ENCODE results near the gene TSC22D1. TPM values are rescaled to one million over a fixed set of nuclear protein-coding genes. Genes with fewer than 3 reads are reported as not detected.

The TSC22D1 gene
- total and polyA plus RNA-seq, 4 donors: 21.0 to 43.5 (median 37.0) TPM

DNA sequence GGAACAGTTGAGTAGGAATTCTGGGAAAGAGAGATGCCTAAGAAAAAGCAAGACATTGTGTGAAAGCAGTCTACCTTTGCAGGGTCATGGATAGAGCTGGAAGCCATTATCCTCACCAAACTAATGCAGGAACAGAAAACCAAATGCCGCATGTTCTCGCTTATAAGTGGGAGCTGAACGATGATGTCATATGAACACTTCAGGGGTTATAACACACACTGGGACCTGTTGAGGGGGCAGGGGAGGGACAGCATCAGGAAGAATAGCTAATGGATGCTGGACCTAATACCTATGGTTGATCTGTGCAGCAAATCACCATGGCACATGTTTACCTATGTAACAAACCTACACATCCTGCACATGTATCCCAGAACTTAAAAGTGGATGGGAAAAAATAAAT is 69.9 kb downstream of the TSC22D1 start:
- no peaks in the 10 kb centered on the region for H3K9me3 ChIP-seq (ENCODE audit: control insufficient read depth in 4 of 4, low read length in 3 of 4)
- DNase-seq (ENCODE audit: low spot score): no peak
- TF ChIP-seq FOXA2 (IDR thresholded peaks at IDR 0.05) (no peak), HNF4A (conservative IDR thresholded peaks at IDR 0.05) (no peak), HNF4G (IDR thresholded peaks at IDR 0.05) (no peak), JUND (IDR thresholded peaks at IDR 0.05) (no peak), FOXA1 (IDR thresholded peaks at IDR 0.05) (no peak)
- TF ChIP-seq, protein P1, sequence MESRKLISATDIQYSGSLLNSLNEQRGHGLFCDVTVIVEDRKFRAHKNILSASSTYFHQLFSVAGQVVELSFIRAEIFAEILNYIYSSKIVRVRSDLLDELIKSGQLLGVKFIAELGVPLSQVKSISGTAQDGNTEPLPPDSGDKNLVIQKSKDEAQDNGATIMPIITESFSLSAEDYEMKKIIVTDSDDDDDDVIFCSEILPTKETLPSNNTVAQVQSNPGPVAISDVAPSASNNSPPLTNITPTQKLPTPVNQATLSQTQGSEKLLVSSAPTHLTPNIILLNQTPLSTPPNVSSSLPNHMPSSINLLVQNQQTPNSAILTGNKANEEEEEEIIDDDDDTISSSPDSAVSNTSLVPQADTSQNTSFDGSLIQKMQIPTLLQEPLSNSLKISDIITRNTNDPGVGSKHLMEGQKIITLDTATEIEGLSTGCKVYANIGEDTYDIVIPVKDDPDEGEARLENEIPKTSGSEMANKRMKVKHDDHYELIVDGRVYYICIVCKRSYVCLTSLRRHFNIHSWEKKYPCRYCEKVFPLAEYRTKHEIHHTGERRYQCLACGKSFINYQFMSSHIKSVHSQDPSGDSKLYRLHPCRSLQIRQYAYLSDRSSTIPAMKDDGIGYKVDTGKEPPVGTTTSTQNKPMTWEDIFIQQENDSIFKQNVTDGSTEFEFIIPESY (IDR thresholded peaks at IDR 0.05): no peak
- TF ChIP-seq, protein P2, sequence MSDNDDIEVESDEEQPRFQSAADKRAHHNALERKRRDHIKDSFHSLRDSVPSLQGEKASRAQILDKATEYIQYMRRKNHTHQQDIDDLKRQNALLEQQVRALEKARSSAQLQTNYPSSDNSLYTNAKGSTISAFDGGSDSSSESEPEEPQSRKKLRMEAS (IDR thresholded peaks at IDR 0.05): no peak
- no peak overlapping the region for H3K27ac ChIP-seq (ENCODE audit: low read depth in 1 of 2, low read length in 2 of 2)
- H3K36me3 ChIP-seq (ENCODE audit: control insufficient read depth in 4 of 4, insufficient read depth in 3 of 4, low read depth in 1 of 4, low read length in 3 of 4): no peaks in the 10 kb centered on the region
- H3K4me3 ChIP-seq (ENCODE audit: low read depth in 1 of 3, low read length in 3 of 3): no peak overlapping the region
- WGBS: 96% methylated on average over 3 of the region's 3 CpGs
- peaks cover 0 to 3% (median 1%) of the 10 kb centered on the region in 4 donors for H3K27me3 ChIP-seq (ENCODE audit: control insufficient read depth in 4 of 4, insufficient read depth in 4 of 4, low read length in 3 of 4)
- no peaks in the 10 kb centered on the region for H3K4me1 ChIP-seq (ENCODE audit: control insufficient read depth in 4 of 4, insufficient read depth in 4 of 4, low read length in 3 of 4)
- no peak overlapping the region for H3K9ac ChIP-seq (ENCODE audit: low read depth in 1 of 2, low read length in 2 of 2)

DNA sequence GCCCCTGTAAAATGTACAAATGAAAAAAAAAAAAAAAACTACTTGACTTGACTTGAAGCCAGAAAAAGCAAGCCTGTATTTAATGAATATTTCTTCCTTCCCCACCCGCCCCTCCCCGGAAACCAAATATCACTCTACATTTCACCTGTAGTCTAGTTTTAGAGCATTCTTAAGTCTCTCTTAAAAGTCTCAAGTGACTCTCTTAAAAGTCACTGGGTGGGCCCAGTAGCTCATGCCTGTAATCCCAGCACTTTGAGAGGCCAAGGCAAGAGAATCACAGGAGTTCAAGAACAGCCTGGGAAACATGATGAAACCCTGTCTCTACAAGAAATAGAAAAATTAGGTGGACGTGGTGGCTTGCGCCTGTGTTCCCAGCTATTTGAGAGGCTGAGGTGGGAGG is 72.0 kb downstream of the TSC22D1 start:
- H3K27me3 ChIP-seq (ENCODE audit: control insufficient read depth in 4 of 4, insufficient read depth in 4 of 4, low read length in 3 of 4): peaks cover 0 to 3% (median 1%) of the 10 kb centered on the region in 4 donors
- no peaks in the 10 kb centered on the region for H3K4me1 ChIP-seq (ENCODE audit: control insufficient read depth in 4 of 4, insufficient read depth in 4 of 4, low read length in 3 of 4)
- no peak overlapping the region for H3K9ac ChIP-seq (ENCODE audit: low read depth in 1 of 2, low read length in 2 of 2)
- H3K9me3 ChIP-seq (ENCODE audit: control insufficient read depth in 4 of 4, low read length in 3 of 4): no peaks in the 10 kb centered on the region
- WGBS: 90% methylated on average over 4 of the region's 4 CpGs
- no peak for DNase-seq (ENCODE audit: low spot score)
- H3K4me3 ChIP-seq (ENCODE audit: low read depth in 1 of 3, low read length in 3 of 3): no peak overlapping the region
- TF ChIP-seq, protein P3, sequence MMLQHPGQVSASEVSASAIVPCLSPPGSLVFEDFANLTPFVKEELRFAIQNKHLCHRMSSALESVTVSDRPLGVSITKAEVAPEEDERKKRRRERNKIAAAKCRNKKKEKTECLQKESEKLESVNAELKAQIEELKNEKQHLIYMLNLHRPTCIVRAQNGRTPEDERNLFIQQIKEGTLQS (IDR thresholded peaks at IDR 0.05): no peak
- TF ChIP-seq, protein P1 (IDR thresholded peaks at IDR 0.05): no peak
- TF ChIP-seq GABPA (IDR thresholded peaks at IDR 0.05 in 1 of 2, conservative IDR thresholded peaks at IDR 0.05 in 1 of 2): no peak
- TF ChIP-seq FOXA2 (IDR thresholded peaks at IDR 0.05): no peak
- TF ChIP-seq, protein P2 (IDR thresholded peaks at IDR 0.05): no peak
- no peak for TF ChIP-seq EGR1 (IDR thresholded peaks at IDR 0.05; ENCODE audit: low read depth in 2 of 2)
- TF ChIP-seq FOXA1 (IDR thresholded peaks at IDR 0.05): no peak
- TF ChIP-seq TAF1 (conservative IDR thresholded peaks at IDR 0.05): no peak
- TF ChIP-seq YY1 (IDR thresholded peaks at IDR 0.05): no peak
- no peak for TF ChIP-seq SP1 (IDR thresholded peaks at IDR 0.05)
- TF ChIP-seq, protein P4, sequence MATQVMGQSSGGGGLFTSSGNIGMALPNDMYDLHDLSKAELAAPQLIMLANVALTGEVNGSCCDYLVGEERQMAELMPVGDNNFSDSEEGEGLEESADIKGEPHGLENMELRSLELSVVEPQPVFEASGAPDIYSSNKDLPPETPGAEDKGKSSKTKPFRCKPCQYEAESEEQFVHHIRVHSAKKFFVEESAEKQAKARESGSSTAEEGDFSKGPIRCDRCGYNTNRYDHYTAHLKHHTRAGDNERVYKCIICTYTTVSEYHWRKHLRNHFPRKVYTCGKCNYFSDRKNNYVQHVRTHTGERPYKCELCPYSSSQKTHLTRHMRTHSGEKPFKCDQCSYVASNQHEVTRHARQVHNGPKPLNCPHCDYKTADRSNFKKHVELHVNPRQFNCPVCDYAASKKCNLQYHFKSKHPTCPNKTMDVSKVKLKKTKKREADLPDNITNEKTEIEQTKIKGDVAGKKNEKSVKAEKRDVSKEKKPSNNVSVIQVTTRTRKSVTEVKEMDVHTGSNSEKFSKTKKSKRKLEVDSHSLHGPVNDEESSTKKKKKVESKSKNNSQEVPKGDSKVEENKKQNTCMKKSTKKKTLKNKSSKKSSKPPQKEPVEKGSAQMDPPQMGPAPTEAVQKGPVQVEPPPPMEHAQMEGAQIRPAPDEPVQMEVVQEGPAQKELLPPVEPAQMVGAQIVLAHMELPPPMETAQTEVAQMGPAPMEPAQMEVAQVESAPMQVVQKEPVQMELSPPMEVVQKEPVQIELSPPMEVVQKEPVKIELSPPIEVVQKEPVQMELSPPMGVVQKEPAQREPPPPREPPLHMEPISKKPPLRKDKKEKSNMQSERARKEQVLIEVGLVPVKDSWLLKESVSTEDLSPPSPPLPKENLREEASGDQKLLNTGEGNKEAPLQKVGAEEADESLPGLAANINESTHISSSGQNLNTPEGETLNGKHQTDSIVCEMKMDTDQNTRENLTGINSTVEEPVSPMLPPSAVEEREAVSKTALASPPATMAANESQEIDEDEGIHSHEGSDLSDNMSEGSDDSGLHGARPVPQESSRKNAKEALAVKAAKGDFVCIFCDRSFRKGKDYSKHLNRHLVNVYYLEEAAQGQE (IDR thresholded peaks at IDR 0.05): no peak
- no peak overlapping the region for H3K27ac ChIP-seq (ENCODE audit: low read depth in 1 of 2, low read length in 2 of 2)
- H3K36me3 ChIP-seq (ENCODE audit: control insufficient read depth in 4 of 4, insufficient read depth in 3 of 4, low read depth in 1 of 4, low read length in 3 of 4): no peaks in the 10 kb centered on the region
